ENCODE data around the gene SMIM5. TPM values are rescaled to one million over a fixed set of nuclear protein-coding genes. Genes with fewer than 3 reads are reported as not detected.

SMIM5 gene
- total RNA-seq, 1 experiment from 2014 or later, result not detected

DNA sequence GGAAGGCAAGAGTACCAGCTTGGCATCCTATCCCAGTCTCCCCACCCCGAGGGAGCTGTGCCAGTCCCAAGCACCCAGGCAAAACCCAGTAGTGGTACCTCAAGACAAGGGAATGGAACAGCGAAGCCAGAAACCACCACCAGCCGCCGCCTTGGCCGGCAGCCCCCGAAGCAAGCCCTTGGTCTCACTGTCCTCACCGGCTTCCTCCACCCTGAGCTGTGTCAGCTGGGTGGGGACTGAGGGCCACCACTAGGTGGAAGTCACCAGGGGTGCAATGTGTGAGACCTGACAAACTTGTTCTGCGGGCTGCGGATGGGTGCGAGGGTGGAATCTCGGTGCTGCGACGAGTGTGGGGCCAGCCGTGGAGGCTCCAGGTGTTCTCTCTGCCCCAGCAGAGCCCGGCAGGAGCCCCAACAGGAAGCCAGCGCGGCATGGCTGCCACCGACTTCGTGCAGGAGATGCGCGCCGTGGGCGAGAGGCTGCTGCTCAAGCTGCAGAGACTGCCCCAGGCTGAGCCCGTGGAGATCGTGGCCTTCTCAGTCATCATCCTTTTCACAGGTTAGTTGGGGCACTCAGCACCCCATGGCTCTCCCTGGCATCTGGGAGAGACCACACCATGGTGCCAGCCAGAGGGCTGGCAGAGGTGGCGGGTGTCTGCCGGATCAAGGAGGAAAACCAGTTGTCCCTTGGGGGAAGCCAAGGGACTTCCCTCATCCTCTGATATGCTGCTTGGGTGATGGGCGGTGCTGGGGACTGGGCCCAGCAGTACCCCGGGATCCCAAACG, 6.7 kb downstream of the SMIM5 start:
- no peak for DNase-seq (ENCODE audit: low read depth)

DNA sequence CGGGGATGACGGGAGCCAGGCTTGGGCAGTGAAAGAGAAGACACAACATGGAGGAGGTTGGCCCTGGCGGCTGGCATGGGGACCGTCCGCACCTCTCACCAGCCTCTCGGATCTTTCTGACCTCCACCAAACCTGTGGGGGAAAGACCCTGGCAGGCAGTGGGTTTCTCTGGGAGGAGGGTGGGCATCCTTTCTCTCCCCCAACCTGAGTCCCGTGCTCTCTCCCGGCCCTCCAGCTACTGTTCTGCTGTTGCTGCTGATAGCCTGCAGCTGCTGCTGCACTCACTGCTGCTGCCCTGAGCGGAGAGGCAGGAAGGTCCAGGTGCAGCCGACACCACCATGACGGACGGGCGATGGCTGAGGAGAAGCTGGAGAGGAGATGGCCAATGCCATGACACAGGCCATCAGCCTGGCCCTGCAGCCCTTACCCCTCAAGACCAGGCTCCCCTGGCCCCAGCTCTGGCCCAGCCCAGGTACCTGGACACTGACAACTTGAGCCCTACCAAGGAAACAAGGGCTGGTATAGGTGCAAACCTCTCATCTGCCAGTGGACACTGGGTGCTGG, 7.4 kb downstream of the SMIM5 start:
- no peak for DNase-seq (ENCODE audit: low read depth)

DNA sequence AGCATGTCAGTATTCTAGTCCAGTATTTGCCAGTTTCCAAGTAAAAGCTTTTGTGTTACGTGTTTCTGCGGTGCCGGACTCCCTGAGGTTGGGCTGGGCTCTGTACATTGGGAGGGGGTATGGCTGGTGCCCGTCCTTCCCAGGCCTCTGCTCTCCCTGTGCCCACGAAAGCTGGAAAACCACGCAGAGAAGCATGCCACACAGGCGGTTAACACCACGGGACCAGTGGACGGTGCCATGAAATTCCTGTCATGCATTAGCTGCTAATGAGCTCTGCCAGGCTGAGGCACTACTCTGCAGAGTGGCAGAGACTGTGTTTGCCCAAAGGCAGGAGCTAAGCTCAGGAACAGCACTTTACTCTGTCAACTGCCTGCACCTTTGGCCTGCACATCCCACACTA, 8.1 kb downstream of the SMIM5 start:
- DNase-seq (ENCODE audit: low read depth), result no peak

DNA sequence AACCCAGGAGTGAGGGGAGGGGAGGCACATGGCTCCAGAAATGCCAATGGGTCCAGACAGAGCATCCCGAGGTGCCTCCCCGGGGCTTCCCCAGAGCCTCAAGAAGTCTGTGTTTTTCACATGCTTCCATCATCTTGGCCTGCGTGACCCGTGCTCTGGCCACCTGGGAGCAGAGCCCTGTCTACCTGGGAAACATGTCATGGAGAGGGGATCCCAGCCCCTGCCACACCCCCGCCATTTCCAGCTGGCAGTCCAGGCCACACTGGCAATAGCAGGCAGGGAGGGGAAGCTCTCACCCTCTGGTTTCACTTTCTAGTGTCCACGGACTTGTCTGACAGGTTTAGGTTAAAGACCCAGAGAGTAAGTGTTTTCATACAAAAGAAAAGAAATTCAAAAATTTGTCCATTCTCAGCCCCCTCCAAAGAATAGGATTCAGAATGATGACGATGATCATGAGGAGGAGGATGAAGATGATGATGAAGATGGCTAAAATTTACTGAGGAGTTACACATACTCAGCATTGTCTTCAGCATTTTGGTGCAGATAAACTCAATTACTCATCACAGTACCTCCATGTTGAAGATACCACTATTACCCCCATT, 9.0 kb downstream of the SMIM5 start:
- no peak for DNase-seq (ENCODE audit: low read depth)

DNA sequence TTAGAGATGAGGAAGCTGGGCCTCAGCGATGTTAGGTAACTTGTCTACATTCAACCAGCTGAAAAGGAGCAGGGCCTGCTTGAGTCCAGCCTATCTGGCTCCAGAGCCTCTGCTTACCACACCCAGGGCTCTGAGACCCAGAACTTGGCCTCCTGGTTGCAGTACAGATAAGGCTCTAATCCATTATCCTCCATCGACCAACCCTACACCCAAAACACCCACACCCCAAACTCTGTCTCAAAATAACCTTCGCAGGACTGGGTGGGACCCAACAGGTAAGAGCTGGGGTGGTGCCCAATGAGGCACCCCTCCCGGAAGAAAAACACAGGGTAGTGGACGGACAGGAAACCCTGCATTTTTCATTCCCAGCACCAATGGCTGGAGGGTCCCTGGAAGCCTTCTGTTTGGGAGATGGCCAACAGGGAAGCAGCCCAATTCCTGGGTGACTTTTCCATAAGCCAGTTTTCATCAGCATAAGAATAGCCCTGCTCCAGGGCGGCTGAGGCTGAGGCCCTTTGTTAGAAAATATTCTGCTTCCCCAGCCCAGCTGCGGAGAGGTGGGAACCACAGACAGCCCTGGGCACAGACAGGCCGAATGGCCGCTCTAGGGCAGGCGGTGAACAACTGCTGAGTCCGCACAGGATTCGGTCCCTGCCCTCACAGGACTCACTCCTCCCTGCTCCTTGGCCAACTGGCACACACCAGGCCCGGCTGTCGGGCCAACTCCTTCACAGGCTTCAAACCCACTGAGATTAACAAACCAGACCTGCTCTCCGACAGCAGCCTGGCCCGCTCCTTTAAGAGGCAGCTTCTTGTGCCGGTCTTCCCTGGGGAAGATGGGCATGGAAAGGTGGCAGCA, 9.8 kb downstream of the SMIM5 start:
- no peak for DNase-seq (ENCODE audit: low read depth)

DNA sequence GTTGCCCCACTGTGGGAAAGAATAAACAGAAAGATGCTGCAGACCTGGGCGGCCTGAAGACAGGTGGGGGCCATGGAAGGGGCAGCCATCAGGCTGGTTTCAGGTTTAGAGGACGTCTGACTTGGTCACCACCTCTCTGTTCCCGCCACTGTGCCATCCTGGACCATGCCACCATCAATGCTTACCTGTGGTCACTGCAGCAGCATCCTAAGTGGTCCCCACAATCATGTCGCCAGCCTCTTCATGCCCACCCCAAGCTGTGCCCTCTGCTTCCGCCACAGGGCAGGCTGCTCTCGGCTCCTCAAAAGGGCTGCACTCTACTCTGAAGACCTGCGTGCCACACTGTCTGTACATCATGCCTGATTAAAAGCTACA, 10.4 kb downstream of the SMIM5 start:
- DNase-seq (ENCODE audit: low read depth), result no peak

DNA sequence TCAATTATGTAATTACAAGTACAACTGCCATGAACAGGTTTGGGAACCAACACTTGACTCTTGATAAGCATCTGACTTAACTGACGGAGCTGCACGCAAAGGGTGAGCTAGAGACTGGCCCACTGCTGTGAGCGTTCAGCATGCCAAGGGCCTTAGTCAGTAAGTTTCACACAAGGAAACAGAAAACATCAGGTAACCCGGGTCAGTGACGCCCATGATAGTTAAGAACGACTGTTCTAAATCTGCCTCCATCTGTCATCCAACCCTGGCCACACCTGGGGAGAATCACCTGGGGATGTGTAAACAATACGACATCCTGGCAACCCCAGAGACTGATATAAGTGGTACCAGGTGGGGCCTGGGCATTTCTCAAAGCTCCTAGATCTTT, 12.3 kb downstream of the SMIM5 start:
- DNase-seq (ENCODE audit: low read depth), result no peak

DNA sequence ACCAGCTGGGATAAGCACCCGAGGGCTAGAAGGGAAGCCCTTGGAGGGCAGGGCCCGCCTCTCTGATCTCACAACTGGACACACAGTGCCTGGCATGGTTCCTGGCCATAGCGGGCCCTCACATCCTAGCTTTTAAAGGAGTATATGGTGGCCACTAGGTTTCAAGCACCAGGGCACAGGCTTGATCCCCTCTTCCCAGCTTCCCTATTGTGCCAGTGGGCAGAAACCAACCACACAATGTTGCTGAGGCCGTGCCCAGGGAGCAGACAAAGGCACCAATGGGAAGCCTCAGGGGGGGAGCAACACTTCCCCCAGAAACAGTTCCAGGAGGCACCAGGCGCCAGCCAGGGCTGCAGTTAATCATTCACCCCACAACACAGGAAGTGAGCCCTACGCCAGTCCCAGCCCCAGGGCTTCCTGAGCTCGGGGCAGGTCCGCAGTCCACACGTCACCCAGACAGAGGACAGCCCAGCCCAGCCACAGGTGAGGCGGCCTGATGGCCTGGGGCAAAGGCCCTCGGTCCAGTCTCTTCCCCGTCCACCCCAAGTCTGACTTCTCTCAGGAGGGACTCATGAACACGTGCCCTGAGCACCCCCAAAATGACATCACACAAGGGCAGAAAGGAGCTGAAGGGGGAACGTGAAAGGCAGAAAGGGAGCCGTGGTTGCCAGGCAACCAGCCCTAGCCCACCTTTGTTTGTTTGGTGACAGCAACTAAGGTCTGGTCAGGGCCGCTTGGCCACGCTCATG, 12.8 kb downstream of the SMIM5 start:
- no peak for DNase-seq (ENCODE audit: low read depth)

DNA sequence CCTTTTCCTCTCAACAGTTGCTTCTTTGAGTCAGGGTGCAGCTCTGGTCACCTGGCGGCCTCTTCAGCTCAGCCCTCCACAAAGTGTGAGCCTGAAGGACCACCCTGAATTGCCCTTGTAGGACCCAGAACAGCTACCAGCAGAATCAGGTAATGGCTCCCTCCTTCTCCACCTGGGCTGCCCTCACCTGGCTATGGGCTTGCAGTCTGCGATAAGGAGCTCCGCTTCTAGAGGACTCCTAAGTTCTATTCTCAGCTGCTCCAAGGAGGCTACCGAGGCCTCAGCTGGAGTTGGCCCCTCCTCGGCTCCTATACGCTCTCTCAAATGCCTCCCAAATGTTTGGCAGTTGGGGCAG, 13.4 kb downstream of the SMIM5 start:
- no peak for DNase-seq (ENCODE audit: low read depth)

DNA sequence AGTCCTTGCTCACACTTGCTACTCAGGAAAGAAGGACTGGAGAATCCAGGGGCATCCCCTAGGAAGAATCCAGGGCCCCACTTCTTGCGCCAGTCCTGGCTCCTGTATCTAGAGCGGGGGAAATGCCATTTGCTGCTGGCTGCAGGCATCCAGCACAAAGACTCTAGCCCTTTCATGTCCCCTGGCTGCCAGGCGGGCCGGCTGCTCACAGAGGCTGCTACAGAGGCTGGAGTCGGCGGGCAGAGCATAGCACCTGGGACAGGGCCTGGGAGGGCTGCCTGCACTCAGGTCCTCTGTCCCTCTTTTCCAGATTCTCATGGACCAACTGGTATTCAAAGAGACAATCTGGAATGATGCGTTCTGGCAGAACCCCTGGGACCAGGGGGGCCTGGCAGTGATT, 13.8 kb downstream of the SMIM5 start:
- no peak for DNase-seq (ENCODE audit: low read depth)

DNA sequence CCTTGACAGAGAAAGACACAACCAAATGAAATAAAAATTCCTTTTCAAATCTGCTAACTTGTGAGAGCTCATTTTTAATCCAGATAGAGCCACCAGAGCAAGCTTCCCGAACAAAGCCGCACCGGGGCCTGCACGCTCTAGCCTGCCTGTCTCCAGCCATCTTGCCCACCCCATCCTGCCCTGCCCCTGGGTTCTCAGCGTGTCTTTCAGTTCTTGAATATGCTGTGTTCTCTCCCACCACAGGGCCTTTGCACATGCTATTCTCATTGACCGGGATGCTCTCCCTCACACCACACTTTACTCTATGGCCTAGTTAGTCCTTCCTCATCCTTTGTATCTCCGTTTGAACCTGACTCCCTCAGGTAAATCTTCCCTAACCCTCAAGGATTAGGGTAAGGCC, 14.7 kb downstream of the SMIM5 start:
- no peak for DNase-seq (ENCODE audit: low read depth)

DNA sequence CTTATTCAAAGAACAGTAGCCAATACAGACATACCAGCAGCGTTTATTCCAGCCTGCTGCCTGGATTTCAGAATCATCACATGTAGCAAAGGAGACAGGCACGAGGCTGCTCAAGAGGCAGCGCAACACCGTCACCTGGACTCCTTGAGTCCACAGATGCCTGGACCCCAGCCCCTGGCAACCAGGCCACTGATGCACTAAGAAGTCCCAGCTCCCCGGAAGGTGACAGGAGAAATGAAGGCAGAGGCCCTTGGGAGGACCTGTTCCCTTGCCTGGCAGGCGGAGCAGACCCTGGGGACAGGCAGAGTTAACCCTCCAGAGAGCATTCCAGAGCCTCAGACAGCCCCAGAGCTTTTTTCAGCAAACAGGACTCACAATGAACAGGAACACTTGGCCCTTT, 16.5 kb downstream of the SMIM5 start:
- no peak for DNase-seq (ENCODE audit: low read depth)

DNA sequence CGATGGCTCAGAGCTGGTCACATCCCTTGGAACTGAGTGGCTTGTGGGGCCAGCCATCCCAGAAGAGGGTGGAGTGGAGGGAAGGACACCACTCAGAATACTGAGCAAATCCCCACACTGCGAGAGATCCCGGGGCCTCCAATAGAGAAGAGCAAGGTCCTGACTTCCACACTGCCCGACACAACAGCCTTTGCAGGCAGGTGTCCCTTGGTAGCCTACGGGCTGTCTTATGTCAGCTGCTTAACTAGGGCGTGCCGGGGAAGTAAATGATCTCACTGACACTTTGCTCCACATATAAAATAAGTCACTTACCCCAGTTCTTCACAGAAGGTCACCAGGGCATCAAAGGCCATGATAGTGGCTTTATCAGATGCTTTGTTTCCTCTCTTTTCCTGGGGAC, 17.6 kb downstream of the SMIM5 start:
- no peak for DNase-seq (ENCODE audit: low read depth)

DNA sequence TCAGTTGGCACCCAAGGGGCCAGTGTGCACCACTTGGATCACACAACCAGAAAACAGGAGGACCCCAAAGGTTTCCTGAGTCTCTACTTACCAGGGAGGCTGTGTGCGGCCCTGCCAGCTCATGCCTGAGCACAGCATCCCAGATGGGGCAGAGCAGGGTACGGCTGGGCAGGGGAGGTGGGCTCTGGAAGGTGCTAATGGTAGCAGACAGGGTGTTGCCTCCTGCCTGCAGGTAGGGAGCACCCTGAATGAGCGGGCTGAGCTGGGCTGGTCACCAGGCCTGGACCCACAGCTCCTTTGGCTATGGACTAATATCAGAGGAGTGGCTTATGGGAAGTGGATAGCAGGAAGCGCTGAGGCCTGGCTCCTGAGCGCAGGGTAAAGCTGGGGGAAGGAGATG, 19.1 kb downstream of the SMIM5 start:
- DNase-seq (ENCODE audit: low read depth), result no peak

DNA sequence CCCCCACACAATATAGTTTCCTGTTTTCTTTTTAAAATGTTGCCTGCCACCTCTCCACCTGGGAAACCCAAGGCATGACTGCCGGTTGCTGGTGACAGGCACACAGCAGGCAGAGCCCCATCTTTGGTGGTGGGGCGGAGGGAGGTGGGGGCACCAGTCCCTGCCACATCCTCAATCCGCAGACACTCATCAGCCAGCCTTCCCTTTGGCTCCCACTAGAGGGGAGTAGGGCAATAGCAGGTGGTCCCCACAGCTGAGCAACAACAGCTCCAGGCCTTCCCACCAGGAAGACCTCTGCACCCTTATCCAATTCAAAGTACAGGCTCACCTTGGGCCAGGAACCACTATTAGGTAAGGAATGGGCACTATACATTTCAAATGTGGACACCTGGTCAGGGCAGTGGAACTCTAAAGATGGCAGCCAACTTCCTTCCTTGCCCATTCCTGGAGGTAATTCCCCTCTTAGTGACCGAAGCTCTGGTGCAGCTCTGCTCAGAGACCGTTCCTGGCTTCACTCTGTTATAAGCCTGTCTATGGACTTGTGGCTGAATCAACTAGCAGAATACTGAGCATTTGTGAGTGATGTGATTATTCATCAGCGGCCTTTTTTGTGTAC, 19.8 kb downstream of the SMIM5 start:
- peak; percentile 25 for DNase-seq (ENCODE audit: low read depth)

DNA sequence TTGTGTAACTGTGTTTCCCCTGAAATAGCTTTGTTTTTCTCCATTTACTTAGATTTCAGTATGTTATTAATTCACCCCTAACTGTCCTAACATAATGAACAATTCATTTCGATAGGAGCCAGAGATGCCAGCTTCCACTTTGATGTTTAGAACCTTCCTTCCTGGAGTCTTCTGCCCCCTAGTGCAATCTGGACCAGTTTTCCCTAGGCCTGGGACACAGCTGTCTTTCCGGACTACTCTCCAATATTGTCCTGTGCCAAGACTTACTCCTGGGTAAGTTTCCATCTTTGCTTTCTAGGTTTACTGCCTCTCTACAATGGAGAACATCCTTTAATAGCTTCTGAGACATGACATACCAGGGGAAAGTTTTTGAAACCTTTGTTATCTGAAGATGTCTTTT, 20.9 kb downstream of the SMIM5 start:
- no peak for DNase-seq (ENCODE audit: low read depth)

DNA sequence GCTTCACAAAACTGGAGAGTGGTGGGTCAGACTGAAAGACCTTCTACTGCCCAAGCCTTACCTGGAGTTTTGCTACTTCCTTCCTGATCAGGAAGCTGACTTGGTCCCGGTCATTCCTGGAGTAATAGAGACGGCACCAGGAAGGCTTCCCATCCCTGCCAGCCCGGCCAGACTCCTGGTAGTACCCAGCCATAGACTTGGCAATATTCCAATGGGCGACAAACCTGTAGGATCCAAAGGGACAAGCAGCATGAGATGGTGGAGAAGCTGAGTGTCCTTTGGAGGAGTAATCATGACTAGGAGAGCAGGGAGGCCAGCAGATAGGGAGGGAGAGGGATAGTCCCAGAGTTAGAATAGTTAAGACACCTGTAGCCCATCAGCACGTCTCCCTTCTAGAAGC, 25.0 kb downstream of the SMIM5 start:
- DNase-seq (ENCODE audit: low read depth), result no peak

DNA sequence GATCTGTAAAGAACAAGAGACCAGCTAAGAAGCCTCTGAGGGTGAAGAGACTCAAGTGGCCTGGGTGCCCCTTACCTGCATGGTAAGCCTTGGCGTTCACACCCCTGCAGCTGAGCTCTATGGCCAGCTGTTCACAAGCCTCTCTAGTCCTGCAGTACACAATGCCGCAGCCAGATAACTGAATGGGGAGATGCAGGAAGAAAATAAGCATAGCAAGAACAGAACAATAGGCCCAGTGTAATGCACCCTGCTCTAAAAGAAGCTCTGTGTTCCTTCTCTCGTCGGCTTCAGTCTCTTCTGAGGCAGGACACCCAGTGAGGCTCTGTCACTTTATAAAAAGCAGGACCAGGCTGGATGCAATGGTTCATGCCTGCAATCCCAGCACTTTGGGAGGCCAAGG, 28.3 kb downstream of the SMIM5 start:
- DNase-seq (ENCODE audit: low read depth), result no peak

DNA sequence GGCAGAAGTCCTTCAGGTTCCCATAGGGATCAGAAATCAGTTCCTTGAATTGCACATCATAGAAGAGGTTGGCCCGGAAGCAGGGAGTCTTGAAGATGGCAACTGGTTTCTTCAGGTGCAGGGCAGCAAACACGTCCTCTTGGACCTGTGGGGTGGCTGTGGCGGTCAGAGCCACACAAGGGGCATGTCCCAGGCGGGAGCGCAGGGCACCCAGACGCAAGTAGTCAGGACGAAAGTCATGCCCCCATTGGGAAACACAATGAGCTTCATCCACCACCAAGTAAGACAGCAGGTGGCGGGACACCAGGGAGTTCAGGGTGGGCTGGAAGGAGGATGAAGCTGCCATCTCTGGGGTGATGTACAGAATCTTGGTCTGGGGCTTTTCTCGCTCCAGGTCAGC, 29.3 kb downstream of the SMIM5 start:
- DNase-seq (ENCODE audit: low read depth), result no peak

DNA sequence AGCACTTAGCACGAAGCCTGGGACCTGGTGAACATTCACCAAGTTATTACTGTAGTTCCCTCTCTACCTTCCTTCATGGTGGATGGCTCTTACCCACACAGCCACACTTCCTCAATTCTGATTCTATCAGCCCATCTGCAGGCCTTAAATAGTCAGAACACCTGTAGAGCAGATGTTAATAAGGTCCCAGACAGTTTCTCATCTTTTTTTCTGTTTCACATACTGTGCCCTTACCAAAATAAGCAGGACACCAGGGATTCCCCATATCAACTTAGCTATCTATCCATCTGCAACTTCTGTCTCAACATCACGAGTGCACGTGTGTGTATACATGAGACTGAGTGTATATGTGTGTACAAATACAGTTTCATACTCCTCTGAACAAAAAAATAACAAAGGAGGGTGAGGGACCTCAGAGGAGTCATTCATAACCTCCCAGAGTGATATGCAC, 30.9 kb downstream of the SMIM5 start:
- DNase-seq (ENCODE audit: low read depth), result no peak

DNA sequence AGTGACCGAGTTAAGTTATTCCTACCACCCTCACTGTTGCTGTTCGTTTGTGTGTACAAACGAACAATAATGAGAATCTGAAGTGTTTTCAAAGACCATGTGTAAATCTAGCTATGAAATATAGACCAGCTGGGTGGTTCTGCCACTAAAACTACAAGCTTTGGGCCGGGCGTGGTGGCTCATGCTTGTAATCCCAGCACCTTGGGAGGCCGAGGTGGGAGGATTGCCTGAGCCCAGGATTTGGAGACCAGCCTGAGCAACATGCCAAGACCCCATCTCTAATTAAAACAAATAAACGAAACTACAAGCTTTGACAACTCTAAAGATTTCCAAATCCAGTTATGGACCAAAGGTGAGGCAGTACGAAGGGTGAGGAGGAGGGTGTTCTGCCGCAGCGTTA, 32.7 kb downstream of the SMIM5 start:
- DNase-seq (ENCODE audit: low read depth), result no peak

Measured in RPMI7951 (cell line).